ENCODE data around the gene POLR3GL. TPM values are rescaled to one million over a fixed set of nuclear protein-coding genes. Genes with fewer than 3 reads are reported as not detected.

The POLR3GL gene
- total and polyA plus RNA-seq, 2 donors (not counting 1 experiment from before 2014, with no cell fraction given): 23.3 to 23.8 TPM

DNA sequence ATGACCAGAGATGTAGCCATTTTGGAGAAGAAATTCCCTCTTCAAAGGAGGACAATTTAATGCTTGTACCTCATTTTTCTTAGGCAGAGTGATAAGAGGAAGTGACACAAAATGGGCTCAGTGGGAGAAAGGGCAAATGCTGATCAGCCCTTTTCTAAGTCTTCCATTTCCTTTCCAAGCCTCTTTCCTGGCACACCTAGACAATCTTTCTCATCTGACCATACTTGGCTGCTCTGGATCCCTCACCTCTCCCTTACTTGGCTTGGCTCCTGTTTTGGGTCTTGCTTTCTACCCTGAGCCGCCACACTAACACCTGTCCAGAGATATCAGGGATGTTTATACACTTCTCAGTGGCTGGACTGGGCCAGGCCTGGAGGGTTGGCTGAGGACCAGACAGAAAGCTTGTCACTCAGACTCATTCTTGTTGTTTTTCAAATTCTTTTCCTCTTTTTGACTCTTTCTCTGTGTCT, 18.8 kb downstream of the POLR3GL start:
- Histone ChIP-seq H3K9me3 (ENCODE audit: control insufficient read depth, insufficient read depth, low read depth, low read length) (no peaks in the 10 kb centered on the region), H3K4me2 (ENCODE audit: extremely low read depth, insufficient read depth, low read length) (no peak overlapping the region), H2AFZ (ENCODE audit: low read length) (no peak overlapping the region), H4K20me1 (ENCODE audit: control insufficient read depth, extremely low read depth, insufficient read depth, low read length) (no peaks in the 10 kb centered on the region), H3K36me3 (ENCODE audit: control insufficient read depth, insufficient read depth, low read length) (no peaks in the 10 kb centered on the region), H3K9ac (ENCODE audit: insufficient read depth, low read length) (no peak overlapping the region), H3K79me2 (ENCODE audit: control insufficient read depth, insufficient read depth, low read length) (no peaks in the 10 kb centered on the region), H3K4me3 (replicated peaks in 1 of 4; ENCODE audit: control extremely low read depth in 1 of 4, insufficient read depth in 1 of 4, low read depth in 3 of 4, low read length in 4 of 4) (no peak overlapping the region), H3K4me1 (ENCODE audit: control insufficient read depth, extremely low read depth, insufficient read depth, low read length) (peaks cover 24% of the 10 kb centered on the region), H3K27ac (ENCODE audit: insufficient read depth, low read length) (no peak overlapping the region), H3K27me3 (ENCODE audit: control insufficient read depth, insufficient read depth, low read length) (no peaks in the 10 kb centered on the region)
- TF ChIP-seq CTCF (conservative IDR thresholded peaks at IDR 0.05 in 1 of 2, IDR thresholded peaks at IDR 0.05 in 1 of 2; ENCODE audit: low read depth in 1 of 2, low read length in 2 of 2) (no peak), EZH2 (IDR thresholded peaks at IDR 0.05; ENCODE audit: low read length, missing control alignments) (no peak)
- DNase-seq (ENCODE audit: low read depth in 2 of 2): no peak

GRCh38 chr1:145983960-145984830, 19.7 kb downstream of the POLR3GL start:
- H3K27ac ChIP-seq (ENCODE audit: insufficient read depth, low read length): no peak overlapping the region

More at GRCh38 chr1:145983960-145984830, 19.7 kb downstream of the POLR3GL start:
- Histone ChIP-seq H3K79me2 (ENCODE audit: control insufficient read depth, insufficient read depth, low read length) (no peaks in the 10 kb centered on the region), H4K20me1 (ENCODE audit: control insufficient read depth, extremely low read depth, insufficient read depth, low read length) (no peaks in the 10 kb centered on the region), H3K9me3 (ENCODE audit: control insufficient read depth, insufficient read depth, low read depth, low read length) (no peaks in the 10 kb centered on the region), H3K4me2 (ENCODE audit: extremely low read depth, insufficient read depth, low read length) (no peak overlapping the region), H3K27me3 (ENCODE audit: control insufficient read depth, insufficient read depth, low read length) (no peaks in the 10 kb centered on the region), H3K9ac (ENCODE audit: insufficient read depth, low read length) (no peak overlapping the region), H3K36me3 (ENCODE audit: control insufficient read depth, insufficient read depth, low read length) (no peaks in the 10 kb centered on the region), H2AFZ (ENCODE audit: low read length) (no peak overlapping the region), H3K4me3 (replicated peaks in 1 of 4; ENCODE audit: control extremely low read depth in 1 of 4, insufficient read depth in 1 of 4, low read depth in 3 of 4, low read length in 4 of 4) (no peak overlapping the region), H3K4me1 (ENCODE audit: control insufficient read depth, extremely low read depth, insufficient read depth, low read length) (peaks cover 16% of the 10 kb centered on the region)
- TF ChIP-seq EZH2 (IDR thresholded peaks at IDR 0.05; ENCODE audit: low read length, missing control alignments) (no peak), CTCF (conservative IDR thresholded peaks at IDR 0.05 in 1 of 2, IDR thresholded peaks at IDR 0.05 in 1 of 2; ENCODE audit: low read depth in 1 of 2, low read length in 2 of 2) (no peak)
- no peak for DNase-seq (ENCODE audit: low read depth in 2 of 2)
